Lower lobe of right lung (tissue), 2 donors: ENCODE results near the gene TFRC. TPM values are rescaled to one million over a fixed set of nuclear protein-coding genes. Genes with fewer than 3 reads are reported as not detected.
A peak's percentile ranks its signal among the peaks of the same experiment; 100 is the strongest.
"Not testable (repeated sequence)": the region's sequence is repeated elsewhere in the genome, so short reads cannot be mapped to it uniquely, and the experiment has no call there.

ENCODE experiments used
- ATAC-seq, 2 donors: fragments of 200-7000 bp; cut with Tn5 transposase; one replicate each; pipeline ENCODE4 v1.9.1; 2020 to 2022; ENCODE audit warnings: mild to moderate bottlenecking in 2 of 2, moderate library complexity in 2 of 2
- DNase-seq: peaks from one replicate; pipeline ENCODE4 v3.0.0-alpha.2; 2020
- H3K27ac ChIP-seq: fragments of 200-600 bp; one replicate; pipeline ENCODE4 v1.8.0; 2022
- H3K27me3 ChIP-seq: fragments of 200-600 bp; one replicate; pipeline ENCODE4 v1.8.0; 2022; ENCODE audit warnings: low read depth
- H3K36me3 ChIP-seq: fragments of 200-600 bp; one replicate; pipeline ENCODE4 v1.8.0; 2022; ENCODE audit warnings: mild to moderate bottlenecking
- H3K4me1 ChIP-seq: fragments of 200-600 bp; one replicate; pipeline ENCODE4 v1.8.0; 2022
- H3K4me3 ChIP-seq: fragments of 200-600 bp; one replicate; pipeline ENCODE4 v1.8.0; 2022; ENCODE audit warnings: mild to moderate bottlenecking
- H3K9me3 ChIP-seq: fragments of 200-600 bp; one replicate; pipeline ENCODE4 v1.8.0; 2022
- CTCF ChIP-seq: fragments of 200-600 bp; IDR thresholded peaks from one replicate; pipeline ENCODE4 v1.8.0; 2022; ENCODE audit warnings: antibody characterized with exemption, mild to moderate bottlenecking
- intact Hi-C: fragments of 100-400 bp; cut with DNase I; formaldehyde crosslinking; loops from one replicate; pipeline ENCODE4 v1.11.0; 2022
- total RNA-seq: library from RNA; stranded (reverse); fragmentation: NEBNext Ultra II Directional; extraction: Animal tissue kit (Norgen Biotek cat#: 25700); gene quantifications from one replicate; pipeline ENCODE4 v1.2.1, GENCODE V29; 2021
- donor health status: DM: no; HTN: yes; CAD: no; lungs with severe emphysema.

Gene TFRC
- total RNA-seq, 1 donor from 2014 or later, result 478 TPM

GRCh38 chr3:196111939-196112386, 30.1 kb upstream of the TFRC start:
- ATAC-seq (peak; percentile 62 to 68), DNase-seq (no peak)
- Histone ChIP-seq H3K9me3 (no peaks in the 10 kb centered on the region), H3K36me3 (no peaks in the 10 kb centered on the region), H3K27ac (no peak overlapping the region), H3K4me1 (no peaks in the 10 kb centered on the region), H3K4me3 (no peak overlapping the region), H3K27me3 (no peaks in the 10 kb centered on the region)
- intact Hi-C loops, result no loop called here
- no peak for TF ChIP-seq CTCF

GRCh38 chr3:196108075-196108743, 26.3 kb upstream of the TFRC start:
- Histone ChIP-seq H3K9me3 (no peaks in the 10 kb centered on the region), H3K4me1 (no peaks in the 10 kb centered on the region), H3K4me3 (no peak overlapping the region), H3K36me3 (no peaks in the 10 kb centered on the region), H3K27ac (no peak overlapping the region), H3K27me3 (no peaks in the 10 kb centered on the region)
- no peak for TF ChIP-seq CTCF
- DNase-seq, result no peak
- ATAC-seq, result peak in 1 of 2 donors; percentile 27
- intact Hi-C loops, result no loop called here

- intact Hi-C loops, H3K9me3 ChIP-seq, H3K27ac ChIP-seq, H3K4me3 ChIP-seq, ATAC-seq, H3K27me3 ChIP-seq, DNase-seq, H3K4me1 ChIP-seq, H3K36me3 ChIP-seq: not testable (repeated sequence)
Measured at GRCh38 chr3:196104707-196105106, 22.8 kb upstream of the TFRC start.

GRCh38 chr3:196098365-196098980, 16.6 kb upstream of the TFRC start:
- ATAC-seq, H3K4me1 ChIP-seq: not testable (repeated sequence)

GRCh38 chr3:196097373-196098154, 15.7 kb upstream of the TFRC start:
- DNase-seq (no peak), ATAC-seq (no peak)
- H3K9me3 ChIP-seq, result no peaks in the 10 kb centered on the region
- H3K4me3 ChIP-seq, result no peak overlapping the region
- no peak overlapping the region for H3K27ac ChIP-seq
- TF ChIP-seq CTCF, result no peak
- H3K36me3 ChIP-seq, result no peaks in the 10 kb centered on the region
- no peaks in the 10 kb centered on the region for H3K27me3 ChIP-seq
- H3K4me1 ChIP-seq, result no peaks in the 10 kb centered on the region
- intact Hi-C loops, result no loop called here

More at GRCh38 chr3:196098365-196098980, 16.6 kb upstream of the TFRC start:
- H3K27ac ChIP-seq, H3K4me3 ChIP-seq, DNase-seq, H3K27me3 ChIP-seq, intact Hi-C loops, H3K36me3 ChIP-seq, H3K9me3 ChIP-seq: not testable (repeated sequence)

GRCh38 chr3:196096382-196096953, 14.6 kb upstream of the TFRC start:
- Histone ChIP-seq H3K36me3 (no peaks in the 10 kb centered on the region), H3K9me3 (no peaks in the 10 kb centered on the region), H3K27me3 (no peaks in the 10 kb centered on the region), H3K27ac (peak overlapping the region; percentile 33), H3K4me3 (no peak overlapping the region), H3K4me1 (no peaks in the 10 kb centered on the region)
- DNase-seq (no peak), ATAC-seq (peak in 1 of 2 donors; percentile 43)
- TF ChIP-seq CTCF, result no peak
- intact Hi-C loops, result no loop called here
